WI38 (cell line): ENCODE results near the gene MMP10.

Experiments used
- H3K4me3 ChIP-seq: 2 replicates; pipeline ENCODE4 v1.5.1; 2011; ENCODE audit warnings: low read depth, mild to moderate bottlenecking, control low read depth, low read length
- TF ChIP-seq, protein P1 (sequence below): IDR thresholded peaks from 2 replicates; pipeline ENCODE4 v1.5.1; 2012; ENCODE audit warnings: low read depth, mild to moderate bottlenecking, control low read depth, low read length

Gene MMP10

DNA sequence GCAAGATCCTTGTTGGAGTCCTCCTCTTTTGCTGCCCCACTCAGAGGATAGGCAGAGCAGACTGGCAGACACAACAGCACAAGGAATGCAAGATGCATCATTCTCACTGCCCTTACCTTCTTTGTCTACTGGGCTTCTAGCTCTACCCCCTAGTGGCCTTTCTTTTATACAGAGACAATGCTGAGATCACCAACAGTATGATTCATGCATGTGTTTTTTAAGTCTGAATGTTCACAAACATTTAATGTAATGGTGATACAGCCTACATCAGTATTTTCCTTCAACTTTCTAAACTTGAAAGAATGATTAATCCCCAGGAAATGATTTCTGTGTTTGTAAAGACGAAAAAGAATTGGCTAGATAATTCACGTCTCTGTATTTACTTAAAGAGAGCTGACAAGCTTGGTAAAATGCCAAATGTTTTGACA lies at the start of gene MMP10:
Gene MMP10, minus strand, starts transcription at position 138 of the 428 bp plus-strand sequence. Its CDS starts 37 bp downstream, at position 101.
- no peak within 1 kb of the TSS for H3K4me3 ChIP-seq
- TF ChIP-seq, protein P1, sequence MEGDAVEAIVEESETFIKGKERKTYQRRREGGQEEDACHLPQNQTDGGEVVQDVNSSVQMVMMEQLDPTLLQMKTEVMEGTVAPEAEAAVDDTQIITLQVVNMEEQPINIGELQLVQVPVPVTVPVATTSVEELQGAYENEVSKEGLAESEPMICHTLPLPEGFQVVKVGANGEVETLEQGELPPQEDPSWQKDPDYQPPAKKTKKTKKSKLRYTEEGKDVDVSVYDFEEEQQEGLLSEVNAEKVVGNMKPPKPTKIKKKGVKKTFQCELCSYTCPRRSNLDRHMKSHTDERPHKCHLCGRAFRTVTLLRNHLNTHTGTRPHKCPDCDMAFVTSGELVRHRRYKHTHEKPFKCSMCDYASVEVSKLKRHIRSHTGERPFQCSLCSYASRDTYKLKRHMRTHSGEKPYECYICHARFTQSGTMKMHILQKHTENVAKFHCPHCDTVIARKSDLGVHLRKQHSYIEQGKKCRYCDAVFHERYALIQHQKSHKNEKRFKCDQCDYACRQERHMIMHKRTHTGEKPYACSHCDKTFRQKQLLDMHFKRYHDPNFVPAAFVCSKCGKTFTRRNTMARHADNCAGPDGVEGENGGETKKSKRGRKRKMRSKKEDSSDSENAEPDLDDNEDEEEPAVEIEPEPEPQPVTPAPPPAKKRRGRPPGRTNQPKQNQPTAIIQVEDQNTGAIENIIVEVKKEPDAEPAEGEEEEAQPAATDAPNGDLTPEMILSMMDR = peak; percentile 43; the same call in 1 of the 2 replicates

DNA sequence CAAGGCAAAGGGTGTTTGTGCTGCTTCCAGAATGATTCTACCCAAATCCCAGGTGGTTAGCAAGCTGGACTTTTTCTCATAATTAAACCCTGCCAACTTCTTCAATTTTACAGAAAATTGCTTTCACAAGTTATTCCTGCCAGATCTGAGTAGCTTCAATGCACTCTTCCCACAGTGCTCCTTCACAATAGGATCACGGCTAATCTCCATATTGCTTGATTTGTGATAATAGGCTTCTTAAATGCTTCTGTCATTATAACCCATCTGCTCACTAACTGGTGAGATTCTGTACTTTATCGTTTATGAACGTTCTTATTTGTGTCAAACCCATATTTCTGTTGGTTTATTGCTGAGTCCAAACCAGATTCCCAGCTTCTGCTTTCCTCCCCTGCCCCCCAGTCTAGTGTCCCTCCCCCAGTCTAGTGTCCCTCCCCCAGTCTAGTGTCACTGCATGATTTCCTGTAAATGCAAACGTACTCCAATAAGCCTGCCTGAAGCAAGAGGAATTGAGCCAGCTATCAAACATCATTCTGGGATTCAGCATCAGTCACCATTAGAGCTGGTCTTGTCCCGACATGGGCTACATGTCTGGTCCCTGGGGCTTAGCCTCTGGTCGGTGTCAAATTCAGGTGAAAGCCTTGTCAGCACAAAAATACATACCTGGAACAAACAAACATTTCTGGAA lies 49.0 kb upstream of the MMP10 start:
- H3K4me3 ChIP-seq = no peak overlapping the region
- TF ChIP-seq, protein P1 = no peak

DNA sequence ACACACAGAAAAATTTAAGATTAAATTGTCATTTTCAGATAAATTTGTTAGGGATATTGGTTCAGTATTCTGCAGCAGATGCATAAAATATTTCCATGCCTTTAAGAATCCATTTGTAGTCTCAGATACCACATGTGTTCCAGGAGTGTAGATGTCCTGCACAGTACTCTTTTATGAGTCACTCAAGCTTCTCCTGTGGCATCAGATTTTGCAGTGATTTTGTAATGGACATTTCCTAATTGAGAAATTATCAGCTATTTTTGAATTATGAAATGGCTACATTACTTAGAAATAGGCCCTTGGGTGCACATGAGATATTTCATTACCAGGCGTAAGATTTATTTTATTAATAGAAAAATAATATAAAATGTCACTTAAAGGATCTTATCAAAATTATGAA lies 44.1 kb upstream of the MMP10 start:
- no peak overlapping the region for H3K4me3 ChIP-seq
- TF ChIP-seq, protein P1 = no peak

DNA sequence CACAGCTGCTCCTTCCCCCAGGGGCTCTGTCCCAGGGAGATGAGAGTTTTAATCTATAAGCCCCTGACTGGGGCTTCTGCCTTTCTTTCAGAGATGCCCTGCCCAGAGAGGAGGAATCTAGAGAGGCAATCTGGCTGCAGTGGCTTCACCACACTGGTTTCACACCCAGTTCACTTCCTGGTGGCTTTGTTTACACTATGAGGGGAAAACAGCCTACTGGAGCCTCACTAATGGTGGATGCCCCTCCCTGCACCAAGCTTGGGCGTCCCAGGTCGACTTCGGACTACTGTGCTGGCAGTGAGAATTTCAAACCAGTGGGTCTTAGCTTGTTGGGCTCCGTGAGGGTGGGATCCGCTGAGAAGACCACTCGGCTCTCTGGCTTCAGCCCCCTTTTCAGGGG lies 39.1 kb upstream of the MMP10 start:
- H3K4me3 ChIP-seq = no peak overlapping the region
- TF ChIP-seq, protein P1 = no peak

DNA sequence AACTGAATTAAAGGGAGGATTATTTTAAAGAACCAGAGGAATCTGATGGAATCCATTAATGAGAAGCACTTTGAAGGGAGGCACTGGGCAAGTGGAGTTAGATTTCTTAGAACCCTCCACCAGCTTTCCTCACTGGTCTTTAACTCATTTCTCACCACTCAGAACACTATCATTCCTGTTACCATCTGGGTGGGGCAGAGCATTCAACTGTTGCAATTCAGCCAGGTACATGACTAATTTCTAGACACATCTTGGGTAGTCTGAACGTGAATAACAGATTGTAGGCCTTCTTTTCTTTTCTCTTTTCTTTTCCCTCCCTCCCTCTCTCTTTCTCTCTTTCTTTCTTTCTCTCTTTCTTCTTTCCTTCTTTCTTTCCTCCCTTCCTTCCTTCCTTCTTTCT lies 33.1 kb upstream of the MMP10 start:
- no peak overlapping the region for H3K4me3 ChIP-seq
- TF ChIP-seq, protein P1 = no peak

DNA sequence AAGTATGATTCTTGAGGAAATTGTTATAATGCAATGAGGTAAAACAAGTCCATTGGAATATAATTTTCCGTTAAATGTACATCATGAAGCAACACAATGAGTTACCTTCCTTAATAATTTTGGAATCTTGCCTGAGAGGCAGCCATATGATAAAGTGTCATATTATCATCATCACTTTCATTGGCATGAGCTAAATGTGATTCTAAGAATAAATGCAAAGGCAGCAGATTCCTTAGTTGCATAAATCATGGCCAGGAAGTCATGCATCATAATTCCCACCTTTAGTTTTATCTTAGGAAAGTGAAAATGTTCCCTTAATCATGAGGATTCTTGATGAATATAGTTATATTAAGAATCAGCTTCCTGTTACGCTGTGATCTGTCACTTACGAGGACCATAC lies 31.8 kb upstream of the MMP10 start:
- no peak overlapping the region for H3K4me3 ChIP-seq
- TF ChIP-seq, protein P1 = no peak

DNA sequence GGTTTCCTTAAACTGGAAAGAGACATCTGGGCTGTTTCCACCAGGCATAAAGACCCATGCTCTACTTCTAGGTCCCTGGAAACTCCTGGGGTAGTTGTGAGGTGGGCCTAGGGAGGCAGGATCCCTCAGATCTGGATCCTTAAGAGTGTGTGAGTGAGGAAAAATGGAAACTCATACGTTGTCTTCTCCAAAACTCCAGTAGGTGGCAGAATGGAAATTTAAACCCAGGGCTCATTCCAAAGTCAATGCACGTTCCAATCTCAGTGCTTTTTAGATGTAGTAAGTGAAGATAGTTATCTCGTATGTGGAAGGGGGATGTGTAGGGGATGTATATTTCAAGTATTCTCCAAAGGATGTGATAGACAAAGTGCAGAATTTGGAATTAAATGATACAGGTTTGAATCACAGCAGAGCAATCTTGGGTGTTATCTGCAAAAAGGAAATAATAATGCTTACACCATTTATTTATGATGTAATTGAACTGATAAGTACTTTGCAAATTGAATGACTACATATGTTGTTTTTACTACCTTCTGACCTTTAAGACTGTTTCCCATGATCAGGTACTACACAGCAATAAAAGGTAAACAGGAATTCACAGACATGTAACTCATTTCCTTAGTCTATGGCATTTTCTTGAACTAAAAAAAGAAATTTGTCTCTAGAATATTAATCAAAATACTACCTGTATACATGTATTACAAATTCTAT lies 30.7 kb upstream of the MMP10 start:
- H3K4me3 ChIP-seq = no peak overlapping the region
- TF ChIP-seq, protein P1 = peak; percentile 22; the same call in 1 of the 2 replicates
